MM.1S (cell line): Measurements from ENCODE around the gene RGS19.

Experiments used
- DNase-seq: peaks from one replicate; pipeline ENCODE4 v3.0.0-alpha.2; 2015
- H2AFZ ChIP-seq: fragments of 300-600 bp; sonication (generic); 2 replicates; pipeline ENCODE4 v1.6.0; 2016; ENCODE audit warnings: antibody characterized with exemption, low read length
- H3F3A ChIP-seq: fragments of 300-600 bp; sonication (generic); 2 replicates; pipeline ENCODE4 v1.6.1; 2016; ENCODE audit warnings: mild to moderate bottlenecking, antibody characterized with exemption, low read length, moderate library complexity, mixed read lengths; ENCODE audit not compliant: insufficient read depth
- H3K27ac ChIP-seq: fragments of 300-600 bp; sonication (generic); 2 replicates; pipeline ENCODE4 v1.5.1; 2016; ENCODE audit warnings: mild to moderate bottlenecking, low read length
- H3K27me3 ChIP-seq: fragments of 300-600 bp; sonication (generic); replicated peaks from 2 replicates; pipeline ENCODE4 v1.6.0; 2016; ENCODE audit warnings: low read length; ENCODE audit not compliant: insufficient read depth
- H3K36me3 ChIP-seq: fragments of 300-600 bp; sonication (generic); replicated peaks from 2 replicates; pipeline ENCODE4 v1.6.1; 2016; ENCODE audit warnings: mild to moderate bottlenecking, low read length, mixed read lengths; ENCODE audit not compliant: insufficient read depth
- H3K4me1 ChIP-seq: fragments of 300-600 bp; sonication (generic); 2 replicates; pipeline ENCODE4 v1.6.1; 2016; ENCODE audit warnings: low read length, mixed read lengths
- H3K4me2 ChIP-seq: fragments of 300-600 bp; sonication (generic); 2 replicates; pipeline ENCODE4 v1.6.0; 2016; ENCODE audit warnings: low read depth, low read length
- H3K4me3 ChIP-seq: fragments of 300-600 bp; sonication (generic); 2 replicates; pipeline ENCODE4 v1.5.1; 2016; ENCODE audit warnings: low read length, mixed read lengths
- H3K79me2 ChIP-seq: fragments of 300-600 bp; sonication (generic); 2 replicates; pipeline ENCODE4 v1.6.1; 2016; ENCODE audit warnings: mixed run types, low read length, mixed read lengths
- H3K9ac ChIP-seq: fragments of 300-600 bp; sonication (generic); 2 replicates; pipeline ENCODE4 v1.6.1; 2016; ENCODE audit warnings: low read length, mixed read lengths
- H3K9me2 ChIP-seq: fragments of 300-600 bp; sonication (generic); replicated peaks from 2 replicates; pipeline ENCODE4 v1.6.1; 2016; ENCODE audit warnings: mild to moderate bottlenecking, low read length, mixed read lengths; ENCODE audit not compliant: insufficient read depth
- H3K9me3 ChIP-seq: fragments of 300-600 bp; sonication (generic); replicated peaks from 2 replicates; pipeline ENCODE4 v1.6.1; 2016; ENCODE audit warnings: mild to moderate bottlenecking, low read length, mixed read lengths; ENCODE audit not compliant: insufficient read depth
- H4K20me1 ChIP-seq: fragments of 300-600 bp; sonication (generic); 2 replicates; pipeline ENCODE4 v1.6.1; 2016; ENCODE audit warnings: mild to moderate bottlenecking, low read length, moderate library complexity, mixed read lengths; ENCODE audit not compliant: insufficient read depth
- CTCF ChIP-seq: fragments of 300-600 bp; sonication (generic); IDR thresholded peaks from 2 replicates; pipeline ENCODE4 v1.5.1; 2016; ENCODE audit warnings: antibody characterized with exemption, low read length, mixed read lengths
- EZH2 ChIP-seq: fragments of 300-600 bp; sonication (generic); optimal IDR thresholded peaks from 2 replicates; pipeline ENCODE3; 2017; ENCODE audit warnings: low read depth, mild to moderate bottlenecking, antibody characterized with exemption, low read length, mixed read lengths
- EZH2phosphoT487 ChIP-seq: fragments of 300-600 bp; sonication (generic); IDR thresholded peaks from 2 replicates; pipeline ENCODE4 v1.6.1; 2018; ENCODE audit warnings: antibody characterized with exemption, low read length

Gene RGS19

GRCh38 chr20:64082820-64083377, 3.6 kb upstream of the RGS19 start:
- H2AFZ ChIP-seq = 0 out of 2 replicates have a peak overlapping the region, but pooled peaks have one; percentile 51
- peak overlapping the region; percentile 86 for H3K4me2 ChIP-seq
- H3K4me3 ChIP-seq = peak overlapping the region; percentile 36; the same call in 1 of the 2 replicates
- H3K79me2 ChIP-seq = no peaks in the 10 kb centered on the region
- peaks cover 13% of the 10 kb centered on the region for H3K4me1 ChIP-seq
- no peak overlapping the region for H3K27ac ChIP-seq
- TF ChIP-seq EZH2 (no peak), EZH2phosphoT487 (no peak), CTCF (no peak)
- H3K9ac ChIP-seq = no peak overlapping the region
- DNase-seq = no peak
- peaks cover 25% of the 10 kb centered on the region for H3F3A ChIP-seq
- H3K9me2 ChIP-seq = no peaks in the 10 kb centered on the region
- no peaks in the 10 kb centered on the region for H3K9me3 ChIP-seq
- H3K27me3 ChIP-seq = peaks cover 65% of the 10 kb centered on the region
- H4K20me1 ChIP-seq = no peaks in the 10 kb centered on the region
- no peaks in the 10 kb centered on the region for H3K36me3 ChIP-seq

GRCh38 chr20:64082126-64082731, 2.9 kb upstream of the RGS19 start:
- no peak for TF ChIP-seq EZH2phosphoT487
- no peak for TF ChIP-seq CTCF
- TF ChIP-seq EZH2 = no peak
- H3K9ac ChIP-seq = no peak overlapping the region

GRCh38 chr20:64081624-64081964, 2.3 kb upstream of the RGS19 start:
- Histone ChIP-seq H3K9me3 (no peaks in the 10 kb centered on the region), H3F3A (peaks cover 26% of the 10 kb centered on the region), H3K4me2 (no peak overlapping the region), H3K9me2 (no peaks in the 10 kb centered on the region), H3K36me3 (no peaks in the 10 kb centered on the region), H3K9ac (no peak overlapping the region), H3K4me3 (no peak overlapping the region), H3K27ac (no peak overlapping the region), H2AFZ (no peak overlapping the region), H4K20me1 (no peaks in the 10 kb centered on the region), H3K4me1 (peaks cover 17% of the 10 kb centered on the region), H3K27me3 (peaks cover 58% of the 10 kb centered on the region), H3K79me2 (no peaks in the 10 kb centered on the region)
- TF ChIP-seq EZH2 (no peak), EZH2phosphoT487 (no peak), CTCF (no peak)
- DNase-seq = no peak

More at GRCh38 chr20:64082126-64082731, 2.9 kb upstream of the RGS19 start:
- H3K36me3 ChIP-seq = no peaks in the 10 kb centered on the region
- no peaks in the 10 kb centered on the region for H4K20me1 ChIP-seq
- no peak overlapping the region for H3K4me2 ChIP-seq
- H3K27ac ChIP-seq = no peak overlapping the region
- no peak for DNase-seq
- no peaks in the 10 kb centered on the region for H3K9me2 ChIP-seq
- H3K79me2 ChIP-seq = no peaks in the 10 kb centered on the region
- no peaks in the 10 kb centered on the region for H3K9me3 ChIP-seq
- no peak overlapping the region for H2AFZ ChIP-seq
- H3K4me3 ChIP-seq = no peak overlapping the region
- peaks cover 26% of the 10 kb centered on the region for H3F3A ChIP-seq
- peaks cover 61% of the 10 kb centered on the region for H3K27me3 ChIP-seq
- H3K4me1 ChIP-seq = peaks cover 17% of the 10 kb centered on the region
